Measurements from ENCODE around the gene SESN3. TPM values are rescaled to one million over a fixed set of nuclear protein-coding genes. Genes with fewer than 3 reads are reported as not detected.
"Not testable (repeated sequence)": the region's sequence is repeated elsewhere in the genome, so short reads cannot be mapped to it uniquely, and the experiment has no call there.

The SESN3 gene
- total and polyA plus RNA-seq, 8 donors, result 1.6 to 26.8 (median 5.7) TPM

DNA sequence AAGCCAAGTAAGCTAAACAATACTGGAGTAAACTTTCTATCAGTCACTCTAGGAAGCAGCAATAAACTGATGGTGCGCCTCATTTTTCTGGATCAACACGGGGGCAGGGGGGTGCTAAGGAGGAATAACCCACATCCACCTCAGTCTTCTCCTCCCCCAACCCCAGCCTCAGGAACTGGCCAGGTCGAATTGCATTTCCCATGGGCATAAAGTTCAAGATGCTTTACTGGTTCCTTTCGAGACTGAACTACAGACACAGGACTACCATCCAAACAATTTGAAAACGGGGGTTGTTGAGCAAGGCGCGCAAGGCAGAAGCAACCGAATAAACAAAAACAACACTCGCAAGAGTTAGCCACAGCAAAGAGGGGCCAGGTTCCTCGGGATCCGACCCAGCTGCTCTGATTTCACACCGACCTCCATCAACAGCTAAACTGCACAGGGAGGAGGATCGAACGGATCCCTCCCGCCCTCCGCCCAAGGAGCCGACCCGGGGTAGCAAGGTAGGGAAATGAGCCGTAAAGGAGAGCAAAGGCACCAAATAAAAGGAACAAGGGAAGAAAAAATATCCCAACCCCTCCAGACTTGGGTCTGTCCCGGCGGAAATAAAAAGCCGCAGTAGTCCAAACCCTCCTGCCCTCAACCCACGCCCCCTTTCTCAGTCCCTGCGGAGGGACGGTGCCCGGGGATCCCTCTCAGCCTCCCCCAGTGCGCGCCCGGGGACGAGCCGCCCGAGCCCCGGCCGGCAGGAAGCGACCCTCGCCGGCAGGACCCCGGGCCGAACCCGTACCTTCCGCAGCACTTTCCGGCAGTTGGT is 801 bp downstream of the SESN3 start:
- TF ChIP-seq, protein P1, sequence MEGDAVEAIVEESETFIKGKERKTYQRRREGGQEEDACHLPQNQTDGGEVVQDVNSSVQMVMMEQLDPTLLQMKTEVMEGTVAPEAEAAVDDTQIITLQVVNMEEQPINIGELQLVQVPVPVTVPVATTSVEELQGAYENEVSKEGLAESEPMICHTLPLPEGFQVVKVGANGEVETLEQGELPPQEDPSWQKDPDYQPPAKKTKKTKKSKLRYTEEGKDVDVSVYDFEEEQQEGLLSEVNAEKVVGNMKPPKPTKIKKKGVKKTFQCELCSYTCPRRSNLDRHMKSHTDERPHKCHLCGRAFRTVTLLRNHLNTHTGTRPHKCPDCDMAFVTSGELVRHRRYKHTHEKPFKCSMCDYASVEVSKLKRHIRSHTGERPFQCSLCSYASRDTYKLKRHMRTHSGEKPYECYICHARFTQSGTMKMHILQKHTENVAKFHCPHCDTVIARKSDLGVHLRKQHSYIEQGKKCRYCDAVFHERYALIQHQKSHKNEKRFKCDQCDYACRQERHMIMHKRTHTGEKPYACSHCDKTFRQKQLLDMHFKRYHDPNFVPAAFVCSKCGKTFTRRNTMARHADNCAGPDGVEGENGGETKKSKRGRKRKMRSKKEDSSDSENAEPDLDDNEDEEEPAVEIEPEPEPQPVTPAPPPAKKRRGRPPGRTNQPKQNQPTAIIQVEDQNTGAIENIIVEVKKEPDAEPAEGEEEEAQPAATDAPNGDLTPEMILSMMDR (IDR thresholded peaks at IDR 0.05), result no peak
- H3K27ac ChIP-seq, result peak overlapping the region; percentile 22 to 96 (median 66)
- DNase-seq (peak; percentile 12 to 60 (median 34)), FAIRE-seq (no peak), ATAC-seq (peak in 2 of 4 donors; percentile 0)
- H3K4me3 ChIP-seq, result peak overlapping the region; percentile 81 to 91 (median 86)
- intact Hi-C loops (cut with DNase I), result no loop called here
- peaks cover 0 to 19% (median 4%) of the 10 kb centered on the region in 3 donors for H3K4me1 ChIP-seq
- no peaks in the 10 kb centered on the region for H3K36me3 ChIP-seq
- no peaks in the 10 kb centered on the region for H3K27me3 ChIP-seq
- 0% methylated on average over 36 to 42 of the region's 42 CpGs for WGBS, 2 donors
- H3K9me3 ChIP-seq, result no peaks in the 10 kb centered on the region

DNA sequence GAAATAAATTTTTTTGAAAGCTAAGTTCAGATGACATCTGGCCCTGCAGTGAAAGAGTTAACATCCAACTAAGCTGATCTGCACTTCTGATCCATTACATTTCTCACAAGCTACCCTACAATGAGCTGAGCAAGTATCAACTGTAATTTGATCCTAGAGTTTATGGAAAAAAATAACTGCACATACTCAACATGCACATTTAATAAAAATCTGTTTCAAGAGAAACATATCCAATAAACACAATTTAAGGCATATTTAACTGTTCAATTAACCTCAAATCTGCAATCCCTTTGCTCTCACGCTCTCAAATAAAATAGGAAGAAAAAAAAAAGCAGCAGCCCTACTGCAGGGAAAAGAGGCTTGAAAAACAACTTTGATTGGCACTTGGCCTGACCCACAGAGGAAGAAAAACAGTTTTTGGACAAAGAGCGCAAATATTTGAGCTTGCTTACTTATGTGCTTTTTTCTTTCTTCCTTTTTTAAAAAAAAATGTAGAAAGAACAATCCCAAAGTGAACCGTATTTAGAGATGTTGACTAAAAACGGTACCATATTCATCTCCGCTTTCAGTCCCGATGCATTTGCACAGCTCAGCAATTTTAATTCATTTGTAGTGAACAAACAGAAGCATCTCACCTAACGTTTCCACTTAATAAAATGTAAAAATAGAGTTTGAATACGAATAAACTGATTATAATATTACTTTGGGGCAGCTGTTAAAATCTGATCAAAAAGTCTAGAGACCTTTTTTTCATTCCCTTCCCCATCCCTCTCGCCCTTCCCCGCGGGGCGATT is 1.6 kb downstream of the SESN3 start:
- Histone ChIP-seq H3K4me3 (peak overlapping the region; percentile 81 to 91 (median 86)), H3K9me3 (no peaks in the 10 kb centered on the region), H3K27ac (peak overlapping the region in 2 of 4 donors; percentile 71 to 96), H3K4me1 (peaks cover 0 to 19% (median 4%) of the 10 kb centered on the region in 3 donors), H3K27me3 (no peaks in the 10 kb centered on the region), H3K36me3 (no peaks in the 10 kb centered on the region)
- DNase-seq (no peak), ATAC-seq (no peak), FAIRE-seq (no peak)
- WGBS, 2 donors, result 1 to 4% methylated on average over 12 of the region's 12 CpGs
- intact Hi-C loops (cut with DNase I), result no loop called here
- TF ChIP-seq, protein P1 (IDR thresholded peaks at IDR 0.05), result no peak

- H3K9me3 ChIP-seq, result no peaks in the 10 kb centered on the region
- peak overlapping the region in 1 of 4 donors; percentile 34 for H3K27ac ChIP-seq
- 73 to 84% methylated on average over 2 of the region's 2 CpGs for WGBS, 2 donors
- FAIRE-seq, result peak; percentile 45
- DNase-seq, result no peak
- no peak overlapping the region for H3K4me3 ChIP-seq
- peaks cover 0 to 19% (median 4%) of the 10 kb centered on the region in 3 donors for H3K4me1 ChIP-seq
- ATAC-seq, result no peak
- H3K27me3 ChIP-seq, result no peaks in the 10 kb centered on the region
- H3K36me3 ChIP-seq, result no peaks in the 10 kb centered on the region
- TF ChIP-seq, protein P1 (IDR thresholded peaks at IDR 0.05), result no peak
- intact Hi-C loops (cut with DNase I), result no loop called here
Observed at GRCh38 chr11:95228081-95228749, 2.8 kb downstream of the SESN3 start.

GRCh38 chr11:95227060-95227459 is 3.9 kb downstream of the SESN3 start:
- H3K4me1 ChIP-seq, result peaks cover 0 to 10% (median 4%) of the 10 kb centered on the region in 3 donors
- H3K9me3 ChIP-seq; FAIRE-seq; H3K27me3 ChIP-seq; H3K4me3 ChIP-seq; ATAC-seq; H3K36me3 ChIP-seq; intact Hi-C loops (cut with DNase I); DNase-seq; H3K27ac ChIP-seq: not testable (repeated sequence)
- 89 to 92% methylated on average over 6 of the region's 6 CpGs for WGBS, 2 donors

DNA sequence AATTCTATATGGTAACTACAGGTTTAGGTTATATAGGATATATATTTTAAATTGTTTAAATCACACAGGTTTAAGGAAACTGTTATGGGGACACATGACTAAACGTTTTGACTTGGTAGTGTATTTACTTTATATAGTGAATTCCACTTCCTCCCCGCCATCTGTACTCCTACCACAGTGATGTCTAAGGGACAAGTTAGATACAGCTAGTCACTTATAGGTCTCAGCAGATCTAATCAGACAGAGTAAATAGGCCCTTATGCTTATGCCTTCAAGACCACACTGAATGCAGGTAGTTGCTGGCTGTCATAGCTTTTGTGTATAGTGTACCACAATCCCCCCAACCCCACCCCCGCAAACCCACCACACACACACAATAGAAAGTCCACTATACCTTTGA is 8.2 kb downstream of the SESN3 start:
- FAIRE-seq, result no peak
- Histone ChIP-seq H3K36me3 (no peaks in the 10 kb centered on the region), H3K27ac (no peak overlapping the region), H3K4me1 (no peaks in the 10 kb centered on the region), H3K4me3 (no peak overlapping the region), H3K9me3 (no peaks in the 10 kb centered on the region), H3K27me3 (no peaks in the 10 kb centered on the region)
- 70 to 73% methylated on average over 3 of the region's 3 CpGs for WGBS, 2 donors
- TF ChIP-seq, protein P1 (IDR thresholded peaks at IDR 0.05), result no peak
- no peak for DNase-seq
- intact Hi-C loops (cut with DNase I), result no loop called here
- ATAC-seq, result no peak
